ENCODE results near the gene STARD3.

The STARD3 gene

DNA sequence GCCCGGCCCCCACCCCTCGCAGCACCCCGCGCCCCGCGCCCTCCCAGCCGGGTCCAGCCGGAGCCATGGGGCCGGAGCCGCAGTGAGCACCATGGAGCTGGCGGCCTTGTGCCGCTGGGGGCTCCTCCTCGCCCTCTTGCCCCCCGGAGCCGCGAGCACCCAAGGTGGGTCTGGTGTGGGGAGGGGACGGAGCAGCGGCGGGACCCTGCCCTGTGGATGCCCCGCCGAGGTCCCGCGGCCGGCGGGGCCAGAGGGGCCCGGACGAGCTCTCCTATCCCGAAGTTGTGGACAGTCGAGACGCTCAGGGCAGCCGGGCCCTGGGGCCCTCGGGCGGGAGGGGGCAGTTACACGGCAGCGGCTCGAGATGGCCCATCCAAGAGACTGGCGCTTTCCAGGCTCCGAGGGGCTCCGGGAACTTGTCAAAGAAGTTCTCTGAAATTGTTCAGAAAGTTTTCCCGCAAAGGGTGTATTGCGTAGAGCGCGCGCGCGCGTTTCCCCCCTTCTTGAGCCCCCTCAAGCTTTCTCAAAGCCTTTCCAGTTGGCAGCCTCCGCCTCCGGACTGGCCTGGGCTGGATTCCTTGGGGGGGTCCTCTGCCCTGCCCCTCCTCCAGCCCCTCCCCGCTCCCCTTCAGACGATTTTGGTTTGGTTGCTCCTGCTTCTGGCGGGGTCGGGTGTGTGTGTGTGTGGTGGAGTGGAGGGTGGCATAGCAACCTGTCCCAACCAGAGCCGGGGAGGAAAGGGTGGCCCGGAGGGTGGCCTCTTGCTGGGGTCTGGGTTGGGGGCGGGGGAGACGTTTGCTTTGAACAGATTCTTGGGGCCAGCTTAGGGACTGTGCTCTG lies 63.4 kb downstream of the STARD3 start:
- H3K4me1 ChIP-seq (ENCODE audit: control insufficient read depth in 1 of 2, insufficient read depth in 1 of 2, low read depth in 1 of 2, low read length in 1 of 2) = no peaks in the 10 kb centered on the region
- no peaks in the 10 kb centered on the region for H3K36me3 ChIP-seq
- H3K9me3 ChIP-seq = no peaks in the 10 kb centered on the region
- no peak overlapping the region for H3K4me3 ChIP-seq (ENCODE audit: low read depth in 1 of 2, low read length in 1 of 2)
- TF ChIP-seq, protein P1, sequence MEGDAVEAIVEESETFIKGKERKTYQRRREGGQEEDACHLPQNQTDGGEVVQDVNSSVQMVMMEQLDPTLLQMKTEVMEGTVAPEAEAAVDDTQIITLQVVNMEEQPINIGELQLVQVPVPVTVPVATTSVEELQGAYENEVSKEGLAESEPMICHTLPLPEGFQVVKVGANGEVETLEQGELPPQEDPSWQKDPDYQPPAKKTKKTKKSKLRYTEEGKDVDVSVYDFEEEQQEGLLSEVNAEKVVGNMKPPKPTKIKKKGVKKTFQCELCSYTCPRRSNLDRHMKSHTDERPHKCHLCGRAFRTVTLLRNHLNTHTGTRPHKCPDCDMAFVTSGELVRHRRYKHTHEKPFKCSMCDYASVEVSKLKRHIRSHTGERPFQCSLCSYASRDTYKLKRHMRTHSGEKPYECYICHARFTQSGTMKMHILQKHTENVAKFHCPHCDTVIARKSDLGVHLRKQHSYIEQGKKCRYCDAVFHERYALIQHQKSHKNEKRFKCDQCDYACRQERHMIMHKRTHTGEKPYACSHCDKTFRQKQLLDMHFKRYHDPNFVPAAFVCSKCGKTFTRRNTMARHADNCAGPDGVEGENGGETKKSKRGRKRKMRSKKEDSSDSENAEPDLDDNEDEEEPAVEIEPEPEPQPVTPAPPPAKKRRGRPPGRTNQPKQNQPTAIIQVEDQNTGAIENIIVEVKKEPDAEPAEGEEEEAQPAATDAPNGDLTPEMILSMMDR (IDR thresholded peaks at IDR 0.05) = no peak
- H3K27me3 ChIP-seq = peaks cover 76% of the 10 kb centered on the region
- no peak overlapping the region for H3K27ac ChIP-seq

DNA sequence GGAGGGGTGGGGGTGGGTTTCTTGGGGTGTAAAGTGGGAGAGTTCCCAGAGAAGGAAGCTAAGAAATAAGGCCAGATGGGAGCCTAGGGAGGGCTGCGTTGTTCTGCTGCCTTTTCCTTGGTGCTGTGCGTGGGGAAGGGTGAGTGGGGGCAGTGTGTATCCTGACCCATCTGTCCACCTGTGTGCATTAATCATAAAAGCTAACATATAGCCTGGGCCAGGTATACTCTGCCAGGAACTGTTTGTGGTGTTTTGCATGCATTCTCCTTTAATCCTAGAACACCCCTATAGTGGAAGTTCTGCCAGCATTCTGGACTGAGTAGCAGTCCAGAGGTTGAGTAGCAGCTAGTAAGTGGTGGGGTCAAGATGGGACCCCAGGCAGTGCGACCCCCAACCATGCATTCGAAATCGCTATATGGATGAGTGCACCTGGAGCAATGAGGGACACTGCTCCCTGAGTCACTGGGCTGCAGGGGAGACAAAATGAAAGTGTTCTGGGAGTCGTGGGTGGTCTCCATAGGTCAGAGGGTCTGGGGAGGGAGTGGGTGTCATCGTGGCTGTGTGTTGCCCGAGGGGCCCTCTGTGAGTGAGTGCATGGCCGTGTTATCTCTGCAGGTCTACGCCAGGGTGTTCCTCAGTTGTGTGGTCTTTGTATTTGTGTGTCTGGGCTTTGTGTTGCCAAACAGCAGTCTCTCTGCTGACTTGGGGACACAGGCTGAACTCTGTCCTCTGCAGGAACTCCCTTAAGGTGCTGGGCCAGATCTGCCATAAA lies 64.3 kb downstream of the STARD3 start:
- H3K36me3 ChIP-seq = no peaks in the 10 kb centered on the region
- no peaks in the 10 kb centered on the region for H3K4me1 ChIP-seq (ENCODE audit: control insufficient read depth in 1 of 2, insufficient read depth in 1 of 2, low read depth in 1 of 2, low read length in 1 of 2)
- peaks cover 72% of the 10 kb centered on the region for H3K27me3 ChIP-seq
- no peak overlapping the region for H3K4me3 ChIP-seq (ENCODE audit: low read depth in 1 of 2, low read length in 1 of 2)
- TF ChIP-seq, protein P1 (IDR thresholded peaks at IDR 0.05) = no peak
- H3K27ac ChIP-seq = no peak overlapping the region
- no peaks in the 10 kb centered on the region for H3K9me3 ChIP-seq

DNA sequence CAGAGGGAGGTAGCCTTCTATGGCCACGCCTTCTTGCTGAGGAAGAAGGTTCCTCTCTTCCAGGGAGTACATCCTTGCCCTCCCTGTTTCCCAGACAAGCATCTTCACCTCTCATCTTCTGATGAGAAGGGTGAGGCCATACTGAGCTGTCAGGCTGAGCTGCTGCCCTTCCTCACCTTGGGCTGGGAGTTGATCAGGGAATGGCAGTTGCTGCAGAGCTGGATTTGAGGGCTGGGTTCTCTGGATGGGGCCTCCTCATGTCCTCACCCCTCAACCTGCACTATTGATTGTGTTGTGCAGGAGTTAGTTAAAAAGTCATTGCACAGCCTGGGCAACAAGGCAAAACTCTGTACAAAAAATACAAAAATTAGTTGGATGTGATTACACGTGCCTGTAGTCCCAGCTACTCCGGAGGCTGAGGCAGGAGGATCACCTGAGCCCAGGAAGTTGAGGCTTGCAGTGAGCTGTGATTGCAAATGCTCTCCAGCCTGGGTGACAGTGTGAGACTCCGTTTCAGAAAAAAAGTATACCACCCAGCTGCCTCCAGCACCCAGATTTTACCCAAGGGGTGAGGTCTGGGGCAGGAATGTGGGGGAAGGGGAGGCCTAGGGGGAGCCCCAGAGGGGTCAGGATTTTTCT lies 65.0 kb downstream of the STARD3 start:
- H3K4me1 ChIP-seq (ENCODE audit: control insufficient read depth in 1 of 2, insufficient read depth in 1 of 2, low read depth in 1 of 2, low read length in 1 of 2) = no peaks in the 10 kb centered on the region
- peaks cover 65% of the 10 kb centered on the region for H3K27me3 ChIP-seq
- H3K27ac ChIP-seq = no peak overlapping the region
- no peak overlapping the region for H3K4me3 ChIP-seq (ENCODE audit: low read depth in 1 of 2, low read length in 1 of 2)
- TF ChIP-seq, protein P1 (IDR thresholded peaks at IDR 0.05) = no peak
- H3K9me3 ChIP-seq = no peaks in the 10 kb centered on the region
- no peaks in the 10 kb centered on the region for H3K36me3 ChIP-seq

DNA sequence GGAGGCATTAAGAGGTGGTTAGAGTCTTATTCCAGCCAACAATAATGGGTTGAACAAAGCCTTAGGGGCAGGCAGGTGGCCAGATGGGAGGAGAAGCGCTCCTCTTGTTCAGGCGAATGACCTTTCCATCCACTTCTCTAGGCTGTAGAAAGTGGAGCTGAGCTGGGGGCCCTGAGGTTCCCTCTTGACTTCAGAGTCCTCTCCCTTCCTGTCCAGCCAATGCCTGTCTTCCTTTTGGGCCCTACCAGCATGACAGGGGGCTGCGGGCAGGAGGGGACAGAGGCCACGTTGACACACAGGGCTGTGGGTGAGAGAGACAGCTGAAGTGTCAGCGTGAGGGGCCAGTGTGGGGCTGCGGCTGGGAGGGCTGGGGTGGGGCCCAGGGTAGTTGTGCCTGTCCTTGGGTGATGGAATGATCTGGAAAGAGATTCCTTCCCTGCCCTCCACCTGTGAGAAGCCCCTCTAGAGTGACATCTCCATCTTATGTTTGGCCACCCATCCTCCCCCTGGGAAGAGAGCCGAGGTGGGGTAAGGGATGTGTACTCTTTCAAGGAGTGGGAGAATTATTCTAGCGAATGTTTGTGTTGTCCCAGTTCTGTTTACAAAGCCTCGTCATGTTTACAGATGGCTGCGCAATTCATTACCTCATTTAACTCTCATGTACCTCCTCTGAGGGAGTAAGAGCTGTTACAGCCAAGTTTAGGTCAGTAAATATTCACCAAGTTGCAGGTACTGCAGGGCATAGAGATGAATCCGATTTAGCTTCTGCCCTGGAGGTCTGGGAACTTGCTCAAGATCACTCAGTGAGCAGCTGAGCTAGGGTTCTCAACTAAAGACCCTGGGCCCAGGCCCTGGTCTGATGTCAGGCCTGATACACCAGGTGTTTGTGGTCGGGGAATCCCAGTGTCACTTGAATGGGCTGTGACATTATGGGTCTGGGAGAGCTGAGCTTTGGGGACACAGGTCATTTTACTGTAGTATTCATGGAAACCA lies 66.3 kb downstream of the STARD3 start:
- Histone ChIP-seq H3K4me3 (ENCODE audit: low read depth in 1 of 2, low read length in 1 of 2) (no peak overlapping the region), H3K4me1 (ENCODE audit: control insufficient read depth in 1 of 2, insufficient read depth in 1 of 2, low read depth in 1 of 2, low read length in 1 of 2) (no peaks in the 10 kb centered on the region), H3K9me3 (no peaks in the 10 kb centered on the region), H3K27ac (no peak overlapping the region), H3K27me3 (peaks cover 57% of the 10 kb centered on the region), H3K36me3 (no peaks in the 10 kb centered on the region)
- TF ChIP-seq, protein P1 (IDR thresholded peaks at IDR 0.05) = no peak

DNA sequence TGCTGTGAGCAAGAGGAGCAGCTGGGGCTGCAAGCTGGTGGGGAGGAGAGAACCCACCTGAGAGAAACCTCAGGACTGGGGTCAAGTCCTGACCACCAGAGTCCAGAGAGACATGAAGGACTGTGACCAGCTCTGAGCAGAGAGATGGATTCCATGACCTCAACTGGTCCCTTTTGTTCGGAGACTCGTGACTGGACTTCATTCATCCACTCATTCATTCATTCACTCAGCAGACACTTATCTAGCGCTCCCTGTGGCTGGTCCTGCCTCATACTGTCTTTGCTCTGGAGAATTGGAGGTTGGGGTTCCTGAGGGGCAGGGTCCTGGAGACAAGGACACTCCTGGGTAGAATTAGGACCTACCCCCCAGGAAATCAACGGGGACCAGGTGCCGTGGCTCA lies 67.0 kb downstream of the STARD3 start:
- H3K4me1 ChIP-seq (ENCODE audit: control insufficient read depth in 1 of 2, insufficient read depth in 1 of 2, low read depth in 1 of 2, low read length in 1 of 2) = no peaks in the 10 kb centered on the region
- H3K9me3 ChIP-seq = no peaks in the 10 kb centered on the region

More for the DNA sequence above, 67.0 kb downstream of the STARD3 start:
- Histone ChIP-seq H3K27me3 (peaks cover 50% of the 10 kb centered on the region), H3K36me3 (no peaks in the 10 kb centered on the region), H3K4me3 (ENCODE audit: low read depth in 1 of 2, low read length in 1 of 2) (no peak overlapping the region), H3K27ac (no peak overlapping the region)
- TF ChIP-seq, protein P1 (IDR thresholded peaks at IDR 0.05) = no peak
